GM19238 (cell line): ENCODE data around the gene THRAP3.
"Not testable (repeated sequence)": the region's sequence is repeated elsewhere in the genome, so short reads cannot be mapped to it uniquely, and the experiment has no call there.

Experiments
- DNase-seq: peaks from one replicate; pipeline ENCODE4 v3.0.0; 2011; ENCODE audit warnings: low spot score; ENCODE audit not compliant: insufficient read length

Gene THRAP3

DNA sequence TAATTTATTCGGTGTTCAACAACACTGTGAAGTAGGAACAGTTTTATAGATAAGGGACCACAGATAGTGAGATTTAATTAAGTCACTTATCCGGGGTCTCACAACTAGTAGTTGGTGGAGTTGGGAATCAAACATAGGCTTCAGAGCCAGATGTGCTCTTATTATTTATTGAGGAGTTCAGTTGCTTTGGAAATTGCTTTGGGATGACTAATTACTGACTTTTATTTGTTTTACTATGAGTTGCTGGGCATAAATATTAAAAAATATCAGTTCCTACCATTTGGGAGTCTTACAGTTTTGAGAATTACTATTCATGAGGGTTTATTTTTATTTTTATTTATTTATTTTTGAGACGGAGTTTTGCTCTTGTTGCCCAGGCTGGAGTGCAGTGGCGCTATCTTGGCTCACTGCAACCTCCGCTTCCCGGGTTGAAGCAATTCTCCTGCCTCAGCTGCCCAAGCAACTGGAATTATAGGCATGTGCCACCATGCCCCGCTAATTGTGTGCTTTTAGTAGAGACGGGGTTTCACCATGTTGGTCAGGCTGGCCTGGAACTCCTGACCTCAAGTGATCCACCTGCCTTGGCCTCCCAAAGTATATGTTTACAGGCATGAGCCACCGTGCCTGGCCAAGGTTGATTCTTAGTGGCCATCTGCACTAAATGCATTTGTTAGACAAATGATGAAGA, 27.7 kb downstream of the THRAP3 start:
- no peak for DNase-seq

GRCh38 chr1:36252482-36252824, 28.2 kb downstream of the THRAP3 start:
- not testable (repeated sequence) for DNase-seq

- DNase-seq: no peak
These were observed 29.1 kb downstream of the THRAP3 start for GRCh38 chr1:36253161-36253862.

DNA sequence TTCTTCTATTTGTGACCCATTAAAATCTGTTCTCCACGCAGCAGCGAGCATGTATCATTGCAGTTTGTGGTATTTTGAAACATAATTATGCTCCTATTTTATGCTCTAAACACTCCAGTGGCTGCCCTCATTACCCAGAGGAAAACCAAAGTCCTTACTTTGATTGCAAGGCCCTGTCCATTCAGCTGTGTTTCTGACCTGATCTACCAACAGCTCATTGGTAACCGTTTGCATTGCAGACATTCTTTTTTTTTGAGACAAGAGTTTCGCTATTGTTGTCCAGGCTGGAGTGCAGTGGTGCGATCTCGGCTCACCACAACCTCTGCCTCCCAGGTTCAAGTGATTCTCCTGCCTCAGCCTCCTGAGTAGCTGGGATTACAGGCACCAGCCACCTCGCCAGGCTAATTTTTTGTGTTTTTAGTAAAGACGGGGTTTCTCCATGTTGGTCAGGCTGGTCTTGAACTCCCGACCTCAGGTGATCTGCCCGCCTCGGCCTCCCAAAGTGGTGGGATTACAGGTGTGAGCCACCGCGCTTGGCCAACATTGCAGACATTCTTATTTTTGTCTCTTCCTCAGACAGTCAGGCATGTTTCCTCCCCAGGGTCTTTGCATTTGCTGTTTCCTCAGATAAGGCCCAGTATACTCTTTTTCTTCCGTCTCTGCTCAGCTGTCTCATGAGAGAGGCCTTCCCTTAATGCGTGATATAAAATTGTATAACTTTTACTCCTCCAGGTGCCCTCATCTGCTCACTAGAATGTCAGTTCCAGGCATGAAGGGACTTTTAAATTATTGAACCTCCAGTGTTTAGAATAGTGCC, 32.5 kb downstream of the THRAP3 start:
- DNase-seq: no peak

DNA sequence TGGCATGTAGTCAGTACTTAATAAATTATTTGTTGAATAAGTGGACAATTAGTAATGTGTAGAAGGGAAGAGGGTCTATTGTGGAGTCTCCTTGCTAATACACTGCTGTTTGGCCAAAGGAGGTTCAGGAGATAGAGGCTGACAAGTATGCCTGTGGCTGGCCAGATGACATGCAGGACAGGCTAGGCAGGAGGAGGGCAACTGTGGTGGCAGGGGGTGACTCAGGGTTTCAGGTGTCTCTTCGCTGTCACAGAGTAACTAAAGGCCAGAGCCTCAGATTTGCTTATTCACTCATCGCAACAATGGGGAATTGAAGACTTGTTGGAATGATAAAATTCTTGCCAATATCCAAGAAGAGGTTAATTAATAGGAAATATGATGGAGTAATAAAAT, 33.1 kb downstream of the THRAP3 start:
- DNase-seq: no peak

GRCh38 chr1:36258960-36259344, 34.7 kb downstream of the THRAP3 start:
- no peak for DNase-seq

GRCh38 chr1:36268981-36269380, 44.7 kb downstream of the THRAP3 start:
- no peak for DNase-seq

- DNase-seq: no peak
These were observed 45.2 kb downstream of the THRAP3 start for GRCh38 chr1:36269408-36269838.

- DNase-seq: no peak
These were observed 48.8 kb downstream of the THRAP3 start for GRCh38 chr1:36273024-36273423.

- DNase-seq: no peak
These were observed 50.0 kb downstream of the THRAP3 start for GRCh38 chr1:36274201-36274600.

DNA sequence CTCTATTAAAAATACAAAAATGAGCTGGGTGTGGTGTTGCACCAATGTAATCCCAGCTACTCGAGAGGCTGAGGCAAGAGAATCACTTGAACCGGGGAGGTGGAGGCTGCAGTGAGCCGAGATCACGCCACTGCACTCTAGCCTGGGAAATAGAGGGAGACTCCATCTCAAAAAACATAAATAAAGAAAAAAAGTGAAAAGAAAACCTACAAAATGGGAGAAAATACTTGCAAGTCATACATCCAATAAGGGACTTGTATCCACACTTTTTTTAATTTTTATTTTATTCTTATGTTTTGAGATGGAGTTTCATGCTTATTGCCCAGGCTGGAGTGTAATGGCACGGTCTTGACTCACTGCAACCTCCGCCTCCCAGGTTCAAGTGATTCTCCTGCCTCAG, 52.4 kb downstream of the THRAP3 start:
- DNase-seq: no peak

DNA sequence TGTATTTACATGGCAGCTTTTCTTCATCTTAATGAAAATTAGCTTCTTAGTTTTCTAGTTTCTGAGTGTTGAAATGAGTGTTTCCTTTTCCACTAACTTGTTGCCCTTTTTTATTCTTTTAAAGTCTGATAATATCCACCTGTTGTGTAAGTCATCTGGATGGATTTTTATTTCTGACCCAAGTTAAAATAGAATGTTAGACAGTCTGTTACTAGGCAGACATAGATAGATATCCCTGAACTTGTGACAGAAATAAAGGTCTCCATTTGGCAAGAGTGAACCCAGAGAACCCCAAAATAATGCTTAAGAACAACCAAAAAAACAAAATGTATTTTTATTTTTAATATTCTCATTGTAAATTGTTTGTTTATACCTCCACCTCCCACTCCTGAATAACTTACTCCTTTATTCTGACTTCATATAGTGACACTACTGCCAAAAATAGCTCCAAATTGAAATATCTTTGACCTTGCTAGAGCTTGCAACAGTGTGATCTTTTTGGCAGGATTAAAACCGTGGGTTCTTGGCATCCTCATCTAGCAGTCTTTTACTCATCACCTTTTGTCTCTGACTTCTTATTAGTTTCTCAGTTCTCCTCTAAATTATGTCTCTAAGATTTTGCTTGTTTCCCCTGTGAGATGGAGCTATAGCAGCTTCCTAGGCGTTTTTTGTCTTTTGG, 55.0 kb downstream of the THRAP3 start:
- no peak for DNase-seq

DNA sequence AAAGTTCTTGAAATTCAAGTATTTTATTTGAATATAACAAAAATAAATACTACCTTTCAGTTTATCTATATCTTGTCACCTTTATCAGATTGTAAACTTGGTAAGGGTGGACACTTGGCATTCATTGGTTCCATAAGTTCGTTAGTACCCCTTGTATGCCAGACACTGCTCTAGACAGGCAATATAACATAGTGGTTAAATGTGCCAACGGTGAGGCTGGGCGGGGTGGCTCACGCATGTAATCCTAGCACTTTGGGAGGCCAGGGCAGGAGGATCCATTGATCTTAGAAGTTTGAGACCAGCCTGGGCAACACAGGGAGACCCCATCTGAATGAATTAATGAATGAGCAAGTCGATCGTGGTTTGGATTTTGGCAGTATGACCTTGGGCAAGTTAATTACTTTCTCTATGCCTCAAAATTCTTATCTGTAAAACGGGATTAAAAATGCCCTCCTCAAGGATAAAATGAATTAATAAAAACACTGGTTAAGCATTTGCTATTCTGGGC, 55.6 kb downstream of the THRAP3 start:
- no peak for DNase-seq

DNA sequence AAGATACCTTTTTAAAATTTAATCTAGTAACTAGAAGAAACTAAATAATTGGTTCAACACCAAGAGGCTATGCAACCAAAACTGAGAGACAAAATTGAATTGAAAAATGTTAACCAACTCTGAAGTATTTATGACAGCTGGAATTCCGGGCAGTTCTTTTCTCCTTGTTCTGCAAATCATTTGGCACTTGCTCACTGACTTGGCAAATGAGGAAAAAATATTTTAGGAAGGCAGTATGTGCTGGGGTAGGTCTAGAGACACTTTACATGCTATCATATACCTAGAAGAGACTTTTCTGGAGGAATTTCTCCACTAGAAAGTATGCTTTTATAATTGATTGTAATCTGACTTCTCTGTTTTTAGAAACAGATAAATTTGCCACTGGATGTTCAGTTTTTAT, 59.8 kb downstream of the THRAP3 start:
- no peak for DNase-seq

- DNase-seq: no peak
These were observed 60.3 kb downstream of the THRAP3 start for GRCh38 chr1:36284517-36284916.

DNA sequence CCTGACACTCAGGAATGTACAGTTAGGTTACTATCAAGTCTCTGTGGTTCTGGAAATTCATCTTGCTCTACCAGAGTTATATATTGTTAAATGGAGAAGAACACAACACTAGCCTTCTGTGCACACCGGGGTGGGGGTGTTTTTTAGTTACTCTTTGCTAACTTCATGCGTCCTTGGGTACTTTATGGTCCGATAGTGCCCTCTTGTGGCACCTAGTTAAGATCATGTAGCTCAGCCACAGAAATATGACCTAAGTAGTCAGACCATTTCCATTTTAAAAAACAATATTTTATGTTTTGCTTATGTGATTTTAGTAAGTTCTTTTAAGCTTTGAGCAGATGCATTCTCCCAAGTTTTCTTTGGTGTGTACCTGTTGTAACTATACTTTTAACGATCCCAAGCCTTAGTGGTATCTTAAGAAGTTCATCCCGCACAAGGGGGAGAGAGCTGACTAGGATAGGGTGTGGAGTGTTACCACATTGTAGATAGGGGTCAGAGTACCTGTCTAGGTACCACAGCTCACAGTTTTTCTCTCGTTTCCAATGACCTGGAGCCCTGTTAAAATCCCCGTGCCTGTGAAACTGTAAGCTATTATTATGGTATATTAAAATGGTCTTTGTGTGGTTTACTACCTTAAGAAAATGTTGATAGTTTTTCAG, 61.3 kb downstream of the THRAP3 start:
- peak; percentile 44 for DNase-seq

DNA sequence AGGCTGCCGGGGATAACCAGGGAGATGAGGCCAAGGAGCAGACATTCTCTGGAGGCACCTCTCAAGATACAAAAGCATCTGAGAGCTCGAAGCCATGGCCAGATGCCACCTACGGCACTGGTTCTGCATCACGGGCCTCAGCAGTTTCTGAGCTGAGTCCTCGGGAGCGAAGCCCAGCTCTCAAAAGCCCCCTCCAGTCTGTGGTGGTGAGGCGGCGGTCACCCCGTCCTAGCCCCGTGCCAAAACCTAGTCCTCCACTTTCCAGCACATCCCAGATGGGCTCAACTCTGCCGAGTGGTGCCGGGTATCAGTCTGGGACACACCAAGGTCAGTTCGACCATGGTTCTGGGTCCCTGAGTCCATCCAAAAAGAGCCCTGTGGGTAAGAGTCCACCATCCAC, 62.6 kb downstream of the THRAP3 start:
- DNase-seq: no peak

DNA sequence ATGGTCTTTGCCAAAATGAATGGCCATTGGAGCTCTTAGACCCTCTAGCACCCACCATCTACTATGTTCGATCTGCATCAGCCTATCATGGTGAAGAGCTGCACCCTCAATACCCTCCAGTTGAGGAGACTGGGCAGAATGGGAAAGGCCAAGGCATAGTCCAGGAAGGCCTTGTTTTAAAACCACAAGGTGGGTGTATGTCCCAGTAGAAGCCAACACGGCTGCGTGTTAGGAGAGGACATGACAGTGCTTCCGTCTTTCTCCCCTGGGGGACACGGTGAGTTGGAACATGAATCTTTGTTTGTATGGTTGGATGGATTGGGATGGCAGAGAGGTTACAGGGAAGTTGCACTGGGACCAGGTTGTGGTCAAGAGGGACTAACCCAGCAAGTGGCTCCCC, 63.4 kb downstream of the THRAP3 start:
- DNase-seq: no peak

DNA sequence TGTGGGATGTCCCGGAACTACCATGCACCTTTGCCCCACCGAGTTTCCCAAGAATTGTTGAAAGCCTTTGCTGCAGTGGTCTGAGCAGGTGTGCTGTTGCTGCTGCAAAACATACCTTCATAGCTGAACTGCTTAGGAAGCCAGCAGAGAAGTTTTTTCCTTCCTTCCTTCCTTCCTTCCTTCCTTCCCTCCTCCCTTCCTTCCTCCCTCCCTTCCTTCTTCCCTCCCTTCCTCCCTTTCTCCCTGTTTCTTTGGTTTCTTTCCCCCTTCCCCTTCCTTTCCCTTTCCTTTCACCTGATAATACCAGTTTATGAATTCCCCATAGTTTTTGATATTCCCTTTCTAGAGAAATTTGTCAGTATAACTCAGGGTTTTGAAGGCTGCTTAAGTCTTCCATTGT, 71.1 kb downstream of the THRAP3 start:
- DNase-seq: no peak

GRCh38 chr1:36297062-36297461, 72.8 kb downstream of the THRAP3 start:
- DNase-seq: no peak

DNA sequence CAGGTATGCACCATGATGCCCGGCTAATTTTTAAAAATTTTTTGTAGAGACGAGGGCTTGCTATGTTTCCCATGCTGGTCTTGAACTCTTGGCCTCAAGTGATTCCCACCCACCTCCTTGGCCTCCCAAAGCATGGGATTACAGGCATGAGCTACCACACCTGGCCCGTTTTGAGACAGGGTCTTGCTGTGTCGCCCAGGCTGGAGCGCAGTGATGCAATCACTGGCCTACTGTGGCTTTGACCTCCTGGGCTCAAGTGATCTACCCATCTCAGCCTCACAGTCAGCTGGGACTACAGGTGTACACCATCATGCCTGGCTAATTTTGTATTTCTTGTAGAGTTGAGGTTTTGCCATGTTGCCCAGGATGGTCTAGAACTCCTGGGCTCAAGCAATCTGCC, 74.4 kb downstream of the THRAP3 start:
- no peak for DNase-seq
